ENCODE data around the gene NEK1.

NEK1 gene

GRCh38 chr4:169384779-169385178 is 227.6 kb downstream of the NEK1 start:
- Histone ChIP-seq H3K36me3 (no peaks in the 10 kb centered on the region), H3K9me3 (no peaks in the 10 kb centered on the region), H3K4me1 (no peaks in the 10 kb centered on the region), H3K27me3 (no peaks in the 10 kb centered on the region), H3K4me3 (ENCODE audit: low read depth, low read length) (no peak overlapping the region)
- no peak for DNase-seq
- no peak for TF ChIP-seq CTCF (IDR thresholded peaks at IDR 0.05; ENCODE audit: low read depth, low read length)

GRCh38 chr4:169383724-169384123 is 228.7 kb downstream of the NEK1 start:
- Histone ChIP-seq H3K4me3 (ENCODE audit: low read depth, low read length) (no peak overlapping the region), H3K36me3 (no peaks in the 10 kb centered on the region), H3K9me3 (no peaks in the 10 kb centered on the region), H3K27me3 (no peaks in the 10 kb centered on the region), H3K4me1 (no peaks in the 10 kb centered on the region)
- no peak for DNase-seq
- no peak for TF ChIP-seq CTCF (IDR thresholded peaks at IDR 0.05; ENCODE audit: low read depth, low read length)

- H3K27me3 ChIP-seq: no peaks in the 10 kb centered on the region
- no peaks in the 10 kb centered on the region for H3K9me3 ChIP-seq
- TF ChIP-seq CTCF (IDR thresholded peaks at IDR 0.05; ENCODE audit: low read depth, low read length): no peak
- DNase-seq: no peak
- H3K4me3 ChIP-seq (ENCODE audit: low read depth, low read length): no peak overlapping the region
- H3K36me3 ChIP-seq: no peaks in the 10 kb centered on the region
- no peaks in the 10 kb centered on the region for H3K4me1 ChIP-seq
Measured at GRCh38 chr4:169379688-169380087, 232.7 kb downstream of the NEK1 start.

- H3K27me3 ChIP-seq: no peaks in the 10 kb centered on the region
- H3K4me1 ChIP-seq: no peaks in the 10 kb centered on the region
- no peaks in the 10 kb centered on the region for H3K36me3 ChIP-seq
- DNase-seq: no peak
- no peak for TF ChIP-seq CTCF (IDR thresholded peaks at IDR 0.05; ENCODE audit: low read depth, low read length)
- H3K4me3 ChIP-seq (ENCODE audit: low read depth, low read length): no peak overlapping the region
- H3K9me3 ChIP-seq: no peaks in the 10 kb centered on the region
Measured at GRCh38 chr4:169377367-169377766, 235.0 kb downstream of the NEK1 start.

GRCh38 chr4:169376421-169376820 is 236.0 kb downstream of the NEK1 start:
- Histone ChIP-seq H3K9me3 (no peaks in the 10 kb centered on the region), H3K4me1 (no peaks in the 10 kb centered on the region), H3K27me3 (no peaks in the 10 kb centered on the region), H3K36me3 (no peaks in the 10 kb centered on the region), H3K4me3 (ENCODE audit: low read depth, low read length) (no peak overlapping the region)
- TF ChIP-seq CTCF (IDR thresholded peaks at IDR 0.05; ENCODE audit: low read depth, low read length): no peak
- no peak for DNase-seq

GRCh38 chr4:169372791-169373190 is 239.6 kb downstream of the NEK1 start:
- no peak for TF ChIP-seq CTCF (IDR thresholded peaks at IDR 0.05; ENCODE audit: low read depth, low read length)
- Histone ChIP-seq H3K9me3 (no peaks in the 10 kb centered on the region), H3K36me3 (no peaks in the 10 kb centered on the region), H3K4me1 (no peaks in the 10 kb centered on the region), H3K4me3 (ENCODE audit: low read depth, low read length) (no peak overlapping the region), H3K27me3 (no peaks in the 10 kb centered on the region)
- DNase-seq: no peak

Measured in BE2C (cell line).